Measurements from ENCODE around the gene JPH3. TPM values are rescaled to one million over a fixed set of nuclear protein-coding genes. Genes with fewer than 3 reads are reported as not detected.

Gene JPH3
- total and polyA plus RNA-seq, 2 experiments from 2014 or later = 1.8 to 4.8 TPM

GRCh38 chr16:87708881-87709638 lies 106.8 kb downstream of the JPH3 start:
- no peaks in the 10 kb centered on the region for H3K36me3 ChIP-seq (replicated peaks; ENCODE audit: insufficient read depth, low read depth)
- DNase-seq (ENCODE audit: low spot score) = no peak
- H3K4me2 ChIP-seq = no peak overlapping the region
- no peak overlapping the region for H2AFZ ChIP-seq
- WGBS (ENCODE audit: low lambda C conversion rate, missing lambda C conversion rate) = 86% methylated on average over 49 of the region's 49 CpGs
- H4K20me1 ChIP-seq (ENCODE audit: insufficient read depth, poor library complexity, severe bottlenecking) = no peaks in the 10 kb centered on the region
- no peaks in the 10 kb centered on the region for H3K27me3 ChIP-seq
- no peaks in the 10 kb centered on the region for H3K9me3 ChIP-seq (ENCODE audit: low read depth)
- no peaks in the 10 kb centered on the region for H3K4me1 ChIP-seq (ENCODE audit: insufficient read depth)
- H3K4me3 ChIP-seq = no peak overlapping the region
- H3K27ac ChIP-seq = no peak overlapping the region
- no peaks in the 10 kb centered on the region for H3K9me2 ChIP-seq (replicated peaks; ENCODE audit: insufficient read depth)
- no peak for TF ChIP-seq EZH2phosphoT487 (IDR thresholded peaks at IDR 0.05; ENCODE audit: low read depth, severe bottlenecking, unreplicated experiment)
- no peak for TF ChIP-seq EZH2 (IDR thresholded peaks at IDR 0.05; ENCODE audit: borderline replicate concordance)
- no peak for TF ChIP-seq CTCF (IDR thresholded peaks at IDR 0.05; ENCODE audit: poor library complexity)
- H3K79me2 ChIP-seq = no peaks in the 10 kb centered on the region

- no peaks in the 10 kb centered on the region for H3K9me2 ChIP-seq (replicated peaks; ENCODE audit: insufficient read depth)
- H3K27me3 ChIP-seq = no peaks in the 10 kb centered on the region
- no peaks in the 10 kb centered on the region for H3K9me3 ChIP-seq (ENCODE audit: low read depth)
- H3K4me1 ChIP-seq (ENCODE audit: insufficient read depth) = no peaks in the 10 kb centered on the region
- no peak overlapping the region for H3K4me3 ChIP-seq
- WGBS (ENCODE audit: low lambda C conversion rate, missing lambda C conversion rate) = 96% methylated on average over 12 of the region's 12 CpGs
- no peak for DNase-seq (ENCODE audit: low spot score)
- no peak overlapping the region for H3K4me2 ChIP-seq
- no peaks in the 10 kb centered on the region for H3K79me2 ChIP-seq
- H3K27ac ChIP-seq = no peak overlapping the region
- H3K36me3 ChIP-seq (replicated peaks; ENCODE audit: insufficient read depth, low read depth) = no peaks in the 10 kb centered on the region
- H2AFZ ChIP-seq = no peak overlapping the region
- H4K20me1 ChIP-seq (ENCODE audit: insufficient read depth, poor library complexity, severe bottlenecking) = no peaks in the 10 kb centered on the region
- TF ChIP-seq EZH2phosphoT487 (IDR thresholded peaks at IDR 0.05; ENCODE audit: low read depth, severe bottlenecking, unreplicated experiment) = no peak
These were observed 107.4 kb downstream of the JPH3 start for GRCh38 chr16:87709677-87710076.

- no peaks in the 10 kb centered on the region for H4K20me1 ChIP-seq (ENCODE audit: insufficient read depth, poor library complexity, severe bottlenecking)
- H3K36me3 ChIP-seq (replicated peaks; ENCODE audit: insufficient read depth, low read depth) = no peaks in the 10 kb centered on the region
- H3K4me1 ChIP-seq (ENCODE audit: insufficient read depth) = no peaks in the 10 kb centered on the region
- H2AFZ ChIP-seq = no peak overlapping the region
- H3K9me3 ChIP-seq (ENCODE audit: low read depth) = no peaks in the 10 kb centered on the region
- no peaks in the 10 kb centered on the region for H3K9me2 ChIP-seq (replicated peaks; ENCODE audit: insufficient read depth)
- no peak overlapping the region for H3K4me3 ChIP-seq
- DNase-seq (ENCODE audit: low spot score) = no peak
- no peaks in the 10 kb centered on the region for H3K27me3 ChIP-seq
- 97% methylated on average over 12 of the region's 12 CpGs for WGBS (ENCODE audit: low lambda C conversion rate, missing lambda C conversion rate)
- H3K4me2 ChIP-seq = no peak overlapping the region
- H3K79me2 ChIP-seq = no peaks in the 10 kb centered on the region
- TF ChIP-seq EZH2phosphoT487 (IDR thresholded peaks at IDR 0.05; ENCODE audit: low read depth, severe bottlenecking, unreplicated experiment) = no peak
- TF ChIP-seq EZH2 (IDR thresholded peaks at IDR 0.05; ENCODE audit: borderline replicate concordance) = no peak
- TF ChIP-seq CTCF (IDR thresholded peaks at IDR 0.05; ENCODE audit: poor library complexity) = no peak
- no peak overlapping the region for H3K27ac ChIP-seq
These were observed 108.6 kb downstream of the JPH3 start for GRCh38 chr16:87710887-87711286.

GRCh38 chr16:87712184-87712762 lies 110.0 kb downstream of the JPH3 start:
- no peaks in the 10 kb centered on the region for H3K4me1 ChIP-seq (ENCODE audit: insufficient read depth)
- no peaks in the 10 kb centered on the region for H4K20me1 ChIP-seq (ENCODE audit: insufficient read depth, poor library complexity, severe bottlenecking)
- no peak overlapping the region for H3K27ac ChIP-seq
- no peak overlapping the region for H3K4me3 ChIP-seq
- no peaks in the 10 kb centered on the region for H3K9me2 ChIP-seq (replicated peaks; ENCODE audit: insufficient read depth)
- H2AFZ ChIP-seq = no peak overlapping the region
- no peaks in the 10 kb centered on the region for H3K36me3 ChIP-seq (replicated peaks; ENCODE audit: insufficient read depth, low read depth)
- no peaks in the 10 kb centered on the region for H3K79me2 ChIP-seq
- H3K9me3 ChIP-seq (ENCODE audit: low read depth) = no peaks in the 10 kb centered on the region
- H3K27me3 ChIP-seq = no peaks in the 10 kb centered on the region
- TF ChIP-seq EZH2phosphoT487 (IDR thresholded peaks at IDR 0.05; ENCODE audit: low read depth, severe bottlenecking, unreplicated experiment) = no peak
- TF ChIP-seq EZH2 (IDR thresholded peaks at IDR 0.05; ENCODE audit: borderline replicate concordance) = no peak
- TF ChIP-seq CTCF (IDR thresholded peaks at IDR 0.05; ENCODE audit: poor library complexity) = no peak
- no peak overlapping the region for H3K4me2 ChIP-seq
- 88% methylated on average over 14 of the region's 14 CpGs for WGBS (ENCODE audit: low lambda C conversion rate, missing lambda C conversion rate)
- DNase-seq (ENCODE audit: low spot score) = no peak
